K562 (cell line): ENCODE data around the gene S100A7A. TPM values are rescaled to one million over a fixed set of nuclear protein-coding genes. Genes with fewer than 3 reads are reported as not detected.

Experiments
- E2F4 ChIP-seq: sonication (generic); formaldehyde crosslinking; IDR thresholded peaks from 2 replicates; pipeline ENCODE4 v1.8.0; 2022; ENCODE audit warnings: mild to moderate bottlenecking, low read depth, missing genetic modification reagents
- ELF2 ChIP-seq: fragments of 250-450 bp; sonication (Bioruptor Pico); IDR thresholded peaks from 2 replicates; pipeline ENCODE4 v1.5.0; 2021; ENCODE audit warnings: mild to moderate bottlenecking
- ETV6 ChIP-seq, 3 experiments: fragments of 150-350 bp in 1 of 3; sonication (generic) in 1 of 3; formaldehyde crosslinking in 1 of 3; IDR thresholded peaks; 2 replicates each; pipeline versions ENCODE4 v1.6.1 to v1.8.0; 2014 to 2022; ENCODE audit warnings: borderline replicate concordance in 2 of 3, low read depth in 2 of 3, antibody characterized with exemption in 1 of 3, low read length in 1 of 3, mild to moderate bottlenecking in 1 of 3, missing genetic modification reagents in 1 of 3
- ID3 ChIP-seq, 2 experiments: fragments of 250-450 bp in 1 of 2; fragments of 450-650 bp in 1 of 2; sonication (Bioruptor Pico) in 1 of 2; IDR thresholded peaks; 2 replicates each; pipeline versions ENCODE4 v1.6.1 to v1.8.0; 2016 to 2021; ENCODE audit warnings: mild to moderate bottlenecking in 2 of 2, moderate library complexity in 2 of 2, missing compliant biosample characterization in 1 of 2, missing genetic modification characterization in 1 of 2
- MAFF ChIP-seq: IDR thresholded peaks from 2 replicates; pipeline ENCODE4 v1.6.1; 2012; ENCODE audit warnings: low read length, improper control_type of control experiment
- MEIS2 ChIP-seq: fragments of 450-650 bp; IDR thresholded peaks from 2 replicates; pipeline ENCODE4 v1.6.1; 2014; ENCODE audit warnings: mild to moderate bottlenecking; ENCODE audit not compliant: partially characterized antibody
- PHTF2 ChIP-seq: fragments of 250-450 bp; sonication (Bioruptor Pico); IDR thresholded peaks from 2 replicates; pipeline ENCODE4 v1.5.0; 2021; ENCODE audit warnings: mild to moderate bottlenecking
- PML ChIP-seq: IDR thresholded peaks from 2 replicates; pipeline ENCODE4 v1.6.1; 2012; ENCODE audit warnings: low read length, inconsistent platforms
- POLR2B ChIP-seq: fragments of 450-650 bp; IDR thresholded peaks from 2 replicates; pipeline ENCODE4 v1.6.1; 2018; ENCODE audit warnings: low read depth; ENCODE audit not compliant: partially characterized antibody
- RUNX1 ChIP-seq: sonication (generic); IDR thresholded peaks from 2 replicates; pipeline ENCODE4 v1.6.1; 2016; ENCODE audit warnings: antibody characterized with exemption, low read depth
- ZNF174 ChIP-seq: fragments of 250-450 bp; sonication (Bioruptor Pico); IDR thresholded peaks from 2 replicates; pipeline ENCODE4 v1.4.0; 2020; ENCODE audit warnings: mild to moderate bottlenecking
- ZNF318 ChIP-seq, 2 experiments: fragments of 450-650 bp; IDR thresholded peaks; 2 replicates each; pipeline ENCODE4 v1.6.1; 2016; ENCODE audit warnings: mild to moderate bottlenecking in 2 of 2, borderline replicate concordance in 1 of 2, low read depth in 1 of 2, moderate library complexity in 1 of 2
- ZNF398 ChIP-seq: fragments of 250-450 bp; sonication (Bioruptor Pico); IDR thresholded peaks from 2 replicates; pipeline ENCODE4 v1.8.0; 2021; ENCODE audit warnings: moderate library complexity, mild to moderate bottlenecking, inconsistent platforms
- ZNF57 ChIP-seq: fragments of 450-650 bp; formaldehyde crosslinking; IDR thresholded peaks from 2 replicates; pipeline ENCODE4 v1.4.0; 2020; ENCODE audit warnings: mild to moderate bottlenecking, moderate library complexity
- polyA plus RNA-seq, 8 experiments: library from polyadenylated mRNA; depleted of rRNA in 4 of 8; stranded (reverse) in 5 of 8; unstranded in 3 of 8; fragments of >200 nt; fragmentation: Nextera tagmentation in 2 of 8; fragmentation: Illumina TruSeq in 1 of 8; extraction: Ambion mirVana in 2 of 8; extraction: Trizol in 1 of 8; gene quantifications; 2 replicates each; pipeline versions ENCODE4 v1.2.1 to v1.2.3, GENCODE V29; 2011 to 2014; ENCODE audit warnings: inconsistent platforms in 1 of 8, missing spikeins in 1 of 8
- total RNA-seq, 7 experiments: library from RNA; depleted of rRNA in 6 of 7; stranded (reverse); fragments of >200 nt in 6 of 7; fragmentation: Illumina TruSeq in 2 of 7; extraction: Trizol in 2 of 7; gene quantifications; 2 replicates each; pipeline versions ENCODE4 v1.2.1 to v1.2.3, GENCODE V29; 2011 to 2021; ENCODE audit warnings: low replicate concordance in 1 of 7

The S100A7A gene
- total and polyA plus RNA-seq, 9 of the 15 experiments (the other 6 are each of a cell fraction or from before 2014, with no cell fraction given), result not detected

GRCh38 chr1:153432874-153433681 lies 16.8 kb downstream of the S100A7A start (continued):
- TF ChIP-seq MEIS2 (peak; percentile 99), ZNF398 (no peak), PML (peak; percentile 88; the same call in 1 of the 2 replicates), RUNX1 (peak; percentile 77; the same call in 1 of the 2 replicates), PHTF2 (CRISPR knock-in tag) (no peak), ZNF318 (IDR thresholded peaks at IDR 0.05; ENCODE audit: borderline replicate concordance in 1 of 2, low read depth in 1 of 2) (no peak), POLR2B (no peak), ETV6 (IDR thresholded peaks at IDR 0.05; ENCODE audit: borderline replicate concordance in 1 of 2, low read depth in 2 of 2, low read length in 1 of 2) (no peak), ETV6 (CRISPR knock-in tag; IDR thresholded peaks at IDR 0.05; ENCODE audit: borderline replicate concordance) (no peak), E2F4 (CRISPR knock-in tag) (no peak), ELF2 (CRISPR knock-in tag) (no peak), MAFF (no peak), ID3 (CRISPR knock-in tag; IDR thresholded peaks at IDR 0.05) (no peak), ID3 (tag; IDR thresholded peaks at IDR 0.05) (peak; percentile 81), ZNF174 (no peak), ZNF57 (CRISPR knock-in tag) (no peak)
